Stimulated activated CD8-positive, alpha-beta memory T cell treated with anti-CD3 and anti-CD28 coated beads, Interleukin-2, amount 100 ng/mL, for 1 hour (primary cell): Measurements from ENCODE around the gene RAB2B.
"Not testable (repeated sequence)": the region's sequence is repeated elsewhere in the genome, so short reads cannot be mapped to it uniquely, and the experiment has no call there.

ENCODE experiments used
- DNase-seq, 2 donors: peaks; one replicate each; pipeline ENCODE4 v3.0.0-alpha.2; 2020; ENCODE audit warnings: low read depth in 2 of 2

The RAB2B gene

DNA sequence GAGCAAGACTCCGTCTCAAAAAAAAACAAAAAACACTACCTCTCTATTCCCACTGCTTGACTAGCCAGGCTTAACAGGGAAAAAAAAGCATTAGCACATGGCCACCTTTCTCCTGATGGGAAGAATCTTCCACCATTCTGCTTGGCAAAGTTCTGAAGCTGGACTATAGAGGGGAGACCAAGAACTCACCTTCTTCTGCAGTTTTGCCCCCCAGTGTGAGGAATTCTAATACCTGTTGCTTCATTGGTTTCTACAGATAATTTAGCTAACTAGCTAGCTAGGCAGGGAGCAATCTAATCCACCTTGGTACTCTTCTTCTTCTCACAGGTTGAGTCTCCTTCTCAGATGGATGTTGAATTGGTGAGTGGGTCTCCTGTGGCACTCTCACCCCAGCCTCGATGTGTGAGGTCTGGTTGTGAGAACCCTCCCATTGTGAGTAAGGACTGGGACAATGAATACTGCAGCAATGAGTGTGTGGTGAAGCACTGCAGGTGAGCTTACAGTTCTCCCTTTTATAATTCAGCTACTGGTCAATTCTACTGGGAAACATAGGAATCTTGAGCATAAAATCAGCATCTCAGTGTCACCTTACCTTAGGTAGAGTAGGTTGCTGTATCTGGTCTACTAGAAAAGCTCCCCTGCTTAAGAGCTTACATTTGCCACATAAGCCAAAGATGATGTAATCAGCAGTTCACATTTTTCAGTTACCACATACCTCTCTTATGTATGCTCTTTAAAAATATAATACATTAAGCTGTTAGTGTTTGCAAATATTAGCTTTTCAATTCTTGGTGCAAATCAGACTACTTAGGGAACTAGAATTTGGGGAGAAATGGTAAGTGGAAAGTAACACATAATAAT, 18.4 kb upstream of the RAB2B start:
- no peak for DNase-seq

DNA sequence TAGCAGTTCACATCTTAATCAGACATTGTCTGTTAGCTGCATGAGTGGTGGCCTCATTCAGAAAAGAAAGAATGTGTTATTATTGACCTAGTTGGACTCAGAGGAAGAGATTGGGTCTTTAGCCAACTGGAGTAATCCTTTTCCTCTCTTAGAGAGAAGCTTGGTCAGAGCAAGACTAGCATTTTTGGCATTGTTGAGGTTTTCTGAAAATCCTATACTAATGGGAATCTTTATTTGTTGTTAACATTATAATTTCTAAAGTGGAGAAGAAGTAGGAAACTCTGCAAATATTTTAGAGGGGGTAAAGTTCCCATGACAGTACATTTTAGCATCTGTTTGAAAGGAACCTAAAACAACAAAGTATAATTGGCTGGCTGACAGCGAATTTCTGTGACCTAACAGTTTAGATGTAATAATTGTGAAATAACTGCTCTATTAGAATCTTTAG, 9.9 kb upstream of the RAB2B start:
- DNase-seq, result no peak

GRCh38 chr14:21476523-21476924, 235 bp downstream of the RAB2B start:
- peak; percentile 64 to 70 for DNase-seq

GRCh38 chr14:21475767-21476522, 814 bp downstream of the RAB2B start:
- DNase-seq, result no peak

DNA sequence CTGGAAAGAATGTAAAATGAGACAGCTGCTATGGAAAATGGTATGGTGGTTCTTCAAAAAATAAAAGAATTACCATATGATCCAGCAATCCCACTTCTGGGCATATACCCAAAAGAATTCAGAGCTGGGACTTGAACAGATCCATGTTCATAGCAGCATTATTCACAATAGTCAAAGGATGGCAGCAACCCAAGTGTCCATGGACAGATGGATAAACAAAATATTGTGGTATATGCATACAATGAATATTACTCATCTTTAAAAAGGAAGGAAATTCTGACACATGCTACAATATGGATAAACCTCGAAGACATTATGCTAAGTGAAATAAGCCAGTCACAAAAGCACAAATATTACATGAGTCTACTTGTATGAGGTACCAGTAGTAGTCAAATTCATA, 9.1 kb downstream of the RAB2B start:
- no peak for DNase-seq

- DNase-seq, result peak; percentile 94 to 98
Observed at GRCh38 chr14:21455912-21456667, 20.7 kb downstream of the RAB2B start, which contains the start of gene CHD8. Gene CHD8 (minus strand): TSS chr14:21456123. CDS start chr14:21431643, 24,480 bp downstream.

DNA sequence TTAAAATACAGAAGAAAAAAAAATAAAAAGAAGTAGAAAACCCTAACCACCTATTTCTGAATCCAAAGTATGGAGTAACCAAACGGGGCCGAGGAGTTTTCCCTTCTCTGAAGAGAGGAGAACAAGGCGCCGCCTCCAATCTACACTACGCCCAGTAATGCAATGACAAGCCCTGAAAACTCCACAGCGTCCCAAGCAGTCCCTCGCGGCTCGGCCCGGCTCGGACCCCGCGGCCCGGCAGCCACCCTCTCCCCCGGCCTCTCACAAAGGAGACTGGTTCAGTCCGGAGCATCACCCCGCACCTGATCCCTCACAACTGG, 21.2 kb downstream of the RAB2B start:
- no peak for DNase-seq

DNA sequence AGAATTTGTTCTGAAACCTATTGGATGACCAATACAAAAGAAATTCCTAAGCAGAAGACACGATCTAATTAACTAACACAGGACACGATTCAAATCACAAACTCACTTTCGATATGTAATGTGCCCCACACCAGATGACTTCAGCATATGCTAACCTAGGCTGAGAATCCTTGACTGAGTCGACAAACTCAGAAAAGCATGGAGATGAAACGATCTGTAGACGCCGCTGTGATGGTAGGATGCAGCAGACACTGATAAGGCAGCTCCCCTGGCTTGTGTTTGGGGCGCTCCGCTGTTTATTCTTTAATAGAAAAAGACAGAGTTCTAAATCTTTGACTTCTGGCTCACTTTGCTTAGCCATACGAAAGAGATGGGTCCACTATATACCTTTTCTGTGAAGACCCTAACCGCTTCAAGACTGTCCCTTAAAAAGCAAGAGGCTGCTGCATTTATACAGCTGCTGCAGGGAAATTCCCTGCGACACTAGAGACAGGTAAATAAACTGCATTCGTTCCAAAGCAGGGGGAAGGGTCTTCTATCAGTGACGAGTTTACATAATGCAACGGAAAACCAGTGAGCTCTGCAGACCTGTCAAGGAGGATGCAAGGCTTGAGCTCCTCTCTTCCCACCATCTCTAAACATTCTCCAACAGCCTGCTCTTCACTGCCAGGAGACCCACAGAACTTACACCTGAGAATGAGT, 21.8 kb downstream of the RAB2B start:
- no peak for DNase-seq

DNA sequence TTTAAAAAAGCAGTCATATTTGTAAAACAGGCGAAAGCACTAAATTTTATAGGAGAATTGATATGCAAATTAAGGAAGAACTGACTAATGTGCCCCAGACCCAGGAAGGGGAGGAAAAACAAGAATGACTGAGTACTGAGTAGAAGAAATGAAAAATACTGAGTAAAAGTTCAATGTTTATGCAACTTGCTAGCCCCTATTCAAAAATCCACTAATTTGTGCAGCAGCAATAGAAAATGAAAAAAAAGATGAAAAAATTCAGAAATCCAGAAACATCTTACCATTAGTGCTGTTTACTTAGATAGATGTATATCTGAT, 26.9 kb downstream of the RAB2B start:
- DNase-seq, result no peak

- DNase-seq, result not testable (repeated sequence)
Observed at GRCh38 chr14:21442657-21443056, 34.1 kb downstream of the RAB2B start.

DNA sequence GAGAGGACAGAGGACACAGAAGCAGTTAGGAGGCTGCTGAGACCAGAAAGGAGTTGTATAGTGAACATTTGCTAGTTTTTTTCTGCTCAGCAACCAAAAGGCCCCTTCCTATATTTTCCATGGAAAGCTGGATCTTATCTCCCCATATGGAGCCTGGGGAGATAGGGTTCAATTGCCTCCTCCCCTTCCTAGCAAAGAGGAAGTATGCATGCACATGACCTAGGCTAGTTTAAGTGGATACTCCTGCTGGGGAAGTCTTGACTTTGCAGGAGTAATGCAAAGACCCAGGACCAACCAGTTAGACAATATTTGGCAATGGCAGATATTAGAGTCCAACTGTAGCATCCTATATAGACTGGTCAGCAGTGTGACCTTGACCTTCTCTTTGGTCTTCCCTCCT, 35.9 kb downstream of the RAB2B start:
- no peak for DNase-seq

GRCh38 chr14:21437063-21437901, 39.5 kb downstream of the RAB2B start:
- DNase-seq, result peak; percentile 97 to 99

DNA sequence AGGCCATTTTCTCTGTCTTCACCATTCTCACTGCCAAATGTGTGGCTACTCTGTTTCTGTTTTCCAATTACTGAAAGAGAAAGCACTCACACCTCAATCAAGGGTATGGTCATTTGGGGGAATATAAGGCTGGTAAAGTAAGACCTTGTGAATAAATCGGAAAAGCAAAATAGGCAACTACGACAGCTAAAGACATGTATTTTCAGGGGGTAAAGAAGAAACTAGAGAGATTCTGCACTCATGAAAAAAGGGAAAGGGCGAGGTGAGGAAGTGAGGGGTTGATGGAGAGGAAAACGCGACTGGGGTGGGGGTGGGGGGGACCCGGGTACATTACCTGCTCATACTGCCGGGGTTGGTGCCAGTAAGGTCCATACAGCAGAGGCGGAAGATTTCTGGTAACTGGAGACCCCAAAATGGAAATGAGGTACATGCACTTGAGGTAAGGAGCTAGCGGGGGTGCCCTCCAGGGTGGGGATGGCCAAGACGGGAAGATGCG, 40.1 kb downstream of the RAB2B start:
- no peak for DNase-seq

- no peak for DNase-seq
Observed at GRCh38 chr14:21431126-21431525, 45.6 kb downstream of the RAB2B start.

GRCh38 chr14:21428930-21429329, 47.8 kb downstream of the RAB2B start:
- DNase-seq, result no peak

GRCh38 chr14:21426692-21427091, 50.1 kb downstream of the RAB2B start:
- no peak for DNase-seq

GRCh38 chr14:21419528-21419927, 57.2 kb downstream of the RAB2B start:
- no peak for DNase-seq

GRCh38 chr14:21415329-21415728, 61.4 kb downstream of the RAB2B start:
- DNase-seq, result no peak

DNA sequence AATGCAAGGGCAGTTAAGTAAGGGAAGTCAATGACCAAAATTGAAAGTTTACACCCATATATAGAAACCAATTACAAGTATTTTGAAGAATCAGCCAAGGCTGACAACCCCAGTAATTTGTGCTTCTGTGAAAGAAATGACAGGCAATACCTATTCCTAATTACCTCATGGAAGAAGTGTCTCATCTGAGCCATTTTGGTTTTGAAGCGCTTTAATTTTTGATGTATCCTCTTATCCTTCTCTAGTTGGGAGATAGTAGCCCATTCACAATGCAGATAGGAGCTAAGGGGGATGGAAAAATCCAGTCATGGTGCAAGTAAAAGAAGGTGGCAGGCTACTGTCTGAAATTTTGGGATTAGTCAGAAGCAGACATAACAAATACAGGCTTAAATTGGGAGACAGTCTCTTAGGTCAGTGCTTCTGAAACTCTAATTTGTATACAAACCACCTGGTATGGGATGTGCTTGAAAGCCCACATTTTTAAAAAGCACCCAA, 62.6 kb downstream of the RAB2B start:
- DNase-seq, result no peak
